ENCODE data around the gene ZPBP2. TPM values are rescaled to one million over a fixed set of nuclear protein-coding genes. Genes with fewer than 3 reads are reported as not detected.

Gene ZPBP2
- total RNA-seq, 4 donors from 2014 or later, result not detected

- TF ChIP-seq CTCF (IDR thresholded peaks at IDR 0.05; ENCODE audit: low read depth), result no peak
Observed at GRCh38 chr17:39841134-39841683, 26.8 kb upstream of the ZPBP2 start.

GRCh38 chr17:39845052-39845846, 22.8 kb upstream of the ZPBP2 start:
- no peak for TF ChIP-seq CTCF (IDR thresholded peaks at IDR 0.05; ENCODE audit: low read depth)

- TF ChIP-seq CTCF (IDR thresholded peaks at IDR 0.05; ENCODE audit: low read depth), result no peak
Observed at GRCh38 chr17:39846205-39846604, 21.8 kb upstream of the ZPBP2 start.

- TF ChIP-seq CTCF (IDR thresholded peaks at IDR 0.05; ENCODE audit: low read depth), result no peak
Observed at GRCh38 chr17:39848600-39848999, 19.4 kb upstream of the ZPBP2 start.

GRCh38 chr17:39852239-39852638, 15.8 kb upstream of the ZPBP2 start:
- TF ChIP-seq CTCF (IDR thresholded peaks at IDR 0.05; ENCODE audit: low read depth), result no peak

- TF ChIP-seq CTCF (IDR thresholded peaks at IDR 0.05; ENCODE audit: low read depth), result no peak
Observed at GRCh38 chr17:39854909-39855308, 13.1 kb upstream of the ZPBP2 start.

GRCh38 chr17:39861235-39861634, 6.8 kb upstream of the ZPBP2 start:
- no peak for TF ChIP-seq CTCF (IDR thresholded peaks at IDR 0.05; ENCODE audit: low read depth)

Data from subcutaneous adipose tissue (tissue), 4 donors.